ENCODE data around the gene GGA3. TPM values are rescaled to one million over a fixed set of nuclear protein-coding genes. Genes with fewer than 3 reads are reported as not detected.

GGA3 gene
- total and polyA plus RNA-seq, 5 donors from 2014 or later = 8.0 to 92.6 (median 11.3) TPM

DNA sequence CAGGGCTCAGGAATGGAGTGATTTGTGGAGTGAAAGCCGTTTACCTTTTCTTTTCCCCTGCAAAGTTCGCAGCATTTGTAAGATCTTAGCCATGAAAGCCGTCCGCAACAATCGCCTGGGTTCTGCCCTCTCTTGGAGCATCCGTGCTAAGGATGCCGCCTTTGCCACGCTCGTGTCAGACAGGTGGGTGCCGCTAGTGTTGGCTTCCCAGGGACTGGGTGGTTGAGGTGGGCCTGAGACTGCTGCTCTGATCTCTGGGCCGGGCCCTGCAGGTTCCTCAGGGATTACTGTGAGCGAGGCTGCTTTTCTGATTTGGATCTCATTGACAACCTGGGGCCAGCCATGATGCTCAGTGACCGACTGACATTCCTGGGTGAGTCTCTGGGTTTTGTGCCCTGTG is 28.6 kb downstream of the GGA3 start:
- H3K36me3 ChIP-seq (ENCODE audit: control insufficient read depth, insufficient read depth, low read length) = peaks cover 83% of the 10 kb centered on the region
- no peak overlapping the region for H3K27ac Mint-ChIP-seq

DNA sequence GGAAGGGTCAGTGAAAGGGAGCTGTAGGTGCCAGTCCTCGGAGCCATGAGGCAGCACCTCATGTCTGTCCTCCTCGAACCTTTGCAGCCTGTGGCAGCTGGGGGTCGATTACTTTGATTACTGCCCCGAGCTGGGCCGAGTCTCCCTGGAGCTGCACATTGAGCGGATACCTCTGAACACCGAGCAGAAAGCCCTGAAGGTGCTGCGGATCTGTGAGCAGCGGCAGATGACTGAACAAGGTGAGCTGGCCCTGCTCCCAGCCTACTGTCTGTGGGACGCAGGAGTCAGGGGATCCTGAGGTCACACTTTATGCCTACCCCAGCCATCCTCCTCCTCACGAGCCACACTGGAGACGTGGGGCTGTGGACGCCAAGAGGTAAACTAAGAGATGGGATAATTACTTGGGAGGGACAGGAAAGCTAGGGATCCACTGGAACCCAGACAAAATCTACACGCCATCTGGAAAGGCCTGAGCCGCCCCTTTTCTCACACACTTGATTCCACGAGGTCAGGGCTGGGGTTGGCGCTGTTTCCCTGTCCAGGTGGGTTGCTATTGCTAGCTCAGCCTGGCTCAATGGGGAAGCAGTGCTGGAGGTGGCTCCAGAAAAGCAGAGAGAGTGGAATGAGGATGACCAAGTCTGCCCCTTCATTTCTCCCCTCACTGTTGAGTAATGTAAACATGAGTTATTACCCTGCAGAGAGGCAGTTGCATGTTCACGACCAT is 29.5 kb downstream of the GGA3 start:
- H3K27me3 ChIP-seq (ENCODE audit: control insufficient read depth, insufficient read depth, low read length) = no peaks in the 10 kb centered on the region
- H3K27ac Mint-ChIP-seq = no peak overlapping the region
- no peak overlapping the region for H3K4me3 ChIP-seq (ENCODE audit: low read depth, low read length)
- peaks cover 0 to 3% (median 0%) of the 10 kb centered on the region in 4 donors for H3K4me1 Mint-ChIP-seq
- peaks cover 78% of the 10 kb centered on the region for H3K36me3 ChIP-seq (ENCODE audit: control insufficient read depth, insufficient read depth, low read length)
- no peak for ATAC-seq (ENCODE audit: low read depth in 2 of 2)
- DNase-seq = no peak
- H3K36me3 Mint-ChIP-seq = peaks cover 32% of the 10 kb centered on the region
- H3K27ac ChIP-seq (ENCODE audit: insufficient read depth, low read length, poor library complexity, severe bottlenecking) = no peak overlapping the region
- H3K27me3 Mint-ChIP-seq = no peaks in the 10 kb centered on the region
- no peaks in the 10 kb centered on the region for H3K9me3 Mint-ChIP-seq
- H3K4me1 ChIP-seq (ENCODE audit: control insufficient read depth, insufficient read depth, low read length, poor library complexity, severe bottlenecking) = no peaks in the 10 kb centered on the region
- H3K4me3 Mint-ChIP-seq = no peak overlapping the region
- no peaks in the 10 kb centered on the region for H3K9me3 ChIP-seq (ENCODE audit: control insufficient read depth in 2 of 2, low read length in 2 of 2)

More for the DNA sequence above, 28.6 kb downstream of the GGA3 start:
- H3K4me3 ChIP-seq (ENCODE audit: low read depth, low read length) = no peak overlapping the region
- Mint-ChIP-seq H3K4me3 (no peak overlapping the region), H3K9me3 (no peaks in the 10 kb centered on the region), H3K36me3 (peaks cover 36% of the 10 kb centered on the region), H3K4me1 (peaks cover 0 to 3% (median 0%) of the 10 kb centered on the region in 4 donors), H3K27me3 (no peaks in the 10 kb centered on the region)
- ATAC-seq (ENCODE audit: low read depth in 2 of 2) = no peak
- DNase-seq = no peak
- no peaks in the 10 kb centered on the region for H3K27me3 ChIP-seq (ENCODE audit: control insufficient read depth, insufficient read depth, low read length)
- H3K4me1 ChIP-seq (ENCODE audit: control insufficient read depth, insufficient read depth, low read length, poor library complexity, severe bottlenecking) = no peaks in the 10 kb centered on the region
- H3K27ac ChIP-seq (ENCODE audit: insufficient read depth, low read length, poor library complexity, severe bottlenecking) = no peak overlapping the region
- H3K9me3 ChIP-seq (ENCODE audit: control insufficient read depth in 2 of 2, low read length in 2 of 2) = no peaks in the 10 kb centered on the region

DNA sequence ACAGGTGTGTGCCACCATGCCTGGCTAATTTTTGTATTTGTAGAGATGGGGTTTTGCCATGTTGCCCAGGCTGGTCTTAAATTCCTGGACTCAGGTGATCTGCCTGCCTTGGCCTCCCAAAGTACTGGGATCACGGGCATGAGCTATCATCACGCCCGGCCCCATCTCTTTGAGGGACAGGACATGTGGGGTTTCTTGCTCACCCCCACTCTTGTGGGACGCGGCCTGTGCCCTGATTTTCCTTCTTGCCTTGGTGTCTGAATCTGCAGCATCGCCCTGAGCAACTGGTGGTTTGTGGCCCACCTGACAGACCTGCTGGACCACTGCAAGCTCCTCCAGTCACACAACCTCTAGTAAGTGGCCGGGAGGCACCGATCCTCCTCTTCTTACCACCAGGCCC is 30.3 kb downstream of the GGA3 start:
- Histone ChIP-seq H3K4me1 (ENCODE audit: control insufficient read depth, insufficient read depth, low read length, poor library complexity, severe bottlenecking) (no peaks in the 10 kb centered on the region), H3K9me3 (ENCODE audit: control insufficient read depth in 2 of 2, low read length in 2 of 2) (no peaks in the 10 kb centered on the region), H3K27me3 (ENCODE audit: control insufficient read depth, insufficient read depth, low read length) (no peaks in the 10 kb centered on the region), H3K4me3 (ENCODE audit: low read depth, low read length) (no peak overlapping the region), H3K36me3 (ENCODE audit: control insufficient read depth, insufficient read depth, low read length) (peaks cover 79% of the 10 kb centered on the region), H3K27ac (ENCODE audit: insufficient read depth, low read length, poor library complexity, severe bottlenecking) (no peak overlapping the region)
- peaks cover 30% of the 10 kb centered on the region for H3K36me3 Mint-ChIP-seq
- peaks cover 0 to 3% (median 0%) of the 10 kb centered on the region in 4 donors for H3K4me1 Mint-ChIP-seq
- DNase-seq = no peak
- no peak overlapping the region for H3K27ac Mint-ChIP-seq
- H3K27me3 Mint-ChIP-seq = no peaks in the 10 kb centered on the region
- ATAC-seq (ENCODE audit: low read depth in 2 of 2) = no peak
- no peak overlapping the region for H3K4me3 Mint-ChIP-seq
- H3K9me3 Mint-ChIP-seq = no peaks in the 10 kb centered on the region

DNA sequence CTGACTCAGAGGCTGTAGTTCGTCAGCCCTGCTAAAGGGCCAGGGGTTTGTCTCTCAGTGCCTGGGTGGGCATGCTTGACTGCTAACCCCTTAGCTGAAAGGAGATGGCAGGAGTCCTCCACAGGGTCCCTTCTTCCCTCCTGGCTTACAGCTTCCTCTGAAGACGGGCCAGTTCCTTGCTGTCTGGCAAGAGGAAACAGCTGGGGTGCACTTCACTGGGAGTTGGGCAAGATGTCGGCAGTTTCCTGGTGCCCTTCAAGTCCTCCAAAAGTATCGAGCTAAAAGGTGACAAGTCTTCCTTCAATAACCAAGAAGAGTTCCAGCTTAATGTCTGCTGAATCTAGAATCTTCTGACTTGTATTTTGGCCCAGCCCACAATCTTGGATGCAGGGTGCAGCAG is 32.6 kb downstream of the GGA3 start:
- H3K9me3 Mint-ChIP-seq = no peaks in the 10 kb centered on the region
- DNase-seq (no peak), ATAC-seq (ENCODE audit: low read depth in 2 of 2) (no peak)
- H3K4me1 ChIP-seq (ENCODE audit: control insufficient read depth, insufficient read depth, low read length, poor library complexity, severe bottlenecking) = no peaks in the 10 kb centered on the region
- no peaks in the 10 kb centered on the region for H3K9me3 ChIP-seq (ENCODE audit: control insufficient read depth in 2 of 2, low read length in 2 of 2)
- H3K36me3 Mint-ChIP-seq = peaks cover 35% of the 10 kb centered on the region
- H3K4me3 Mint-ChIP-seq = no peak overlapping the region
- H3K4me1 Mint-ChIP-seq = no peaks in the 10 kb centered on the region
- peaks cover 75% of the 10 kb centered on the region for H3K36me3 ChIP-seq (ENCODE audit: control insufficient read depth, insufficient read depth, low read length)
- H3K27me3 Mint-ChIP-seq = no peaks in the 10 kb centered on the region
- H3K27me3 ChIP-seq (ENCODE audit: control insufficient read depth, insufficient read depth, low read length) = no peaks in the 10 kb centered on the region
- H3K27ac Mint-ChIP-seq = no peak overlapping the region
- H3K27ac ChIP-seq (ENCODE audit: insufficient read depth, low read length, poor library complexity, severe bottlenecking) = no peak overlapping the region
- H3K4me3 ChIP-seq (ENCODE audit: low read depth, low read length) = no peak overlapping the region

DNA sequence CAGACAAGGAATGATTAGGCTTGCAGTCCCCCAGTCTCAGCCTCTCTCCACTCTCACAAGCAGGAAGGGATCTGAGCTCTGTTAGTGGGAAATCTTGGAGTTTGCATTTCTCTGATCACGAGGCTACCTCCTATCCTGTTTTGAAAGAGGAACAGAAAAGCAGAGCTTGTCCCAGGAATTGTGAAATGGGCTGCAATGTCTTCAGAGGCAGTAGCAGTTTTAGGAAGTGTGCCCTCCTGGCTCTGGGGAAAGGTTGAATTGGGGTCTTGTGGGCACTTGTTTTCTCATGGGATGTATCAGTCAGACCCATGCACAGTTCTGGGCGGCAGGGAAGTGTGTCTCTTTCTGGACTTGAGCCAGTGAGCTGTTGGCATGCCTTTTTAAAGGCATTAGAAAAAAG is 33.1 kb downstream of the GGA3 start:
- ATAC-seq (ENCODE audit: low read depth in 2 of 2) (no peak), DNase-seq (no peak)
- H3K27ac ChIP-seq (ENCODE audit: insufficient read depth, low read length, poor library complexity, severe bottlenecking) = no peak overlapping the region
- H3K27ac Mint-ChIP-seq = no peak overlapping the region
- H3K4me3 ChIP-seq (ENCODE audit: low read depth, low read length) = no peak overlapping the region
- H3K27me3 Mint-ChIP-seq = no peaks in the 10 kb centered on the region
- peaks cover 35% of the 10 kb centered on the region for H3K36me3 Mint-ChIP-seq
- peaks cover 75% of the 10 kb centered on the region for H3K36me3 ChIP-seq (ENCODE audit: control insufficient read depth, insufficient read depth, low read length)
- H3K4me1 Mint-ChIP-seq = no peaks in the 10 kb centered on the region
- no peaks in the 10 kb centered on the region for H3K27me3 ChIP-seq (ENCODE audit: control insufficient read depth, insufficient read depth, low read length)
- no peaks in the 10 kb centered on the region for H3K9me3 ChIP-seq (ENCODE audit: control insufficient read depth in 2 of 2, low read length in 2 of 2)
- no peaks in the 10 kb centered on the region for H3K4me1 ChIP-seq (ENCODE audit: control insufficient read depth, insufficient read depth, low read length, poor library complexity, severe bottlenecking)
- H3K9me3 Mint-ChIP-seq = no peaks in the 10 kb centered on the region
- H3K4me3 Mint-ChIP-seq = no peak overlapping the region

DNA sequence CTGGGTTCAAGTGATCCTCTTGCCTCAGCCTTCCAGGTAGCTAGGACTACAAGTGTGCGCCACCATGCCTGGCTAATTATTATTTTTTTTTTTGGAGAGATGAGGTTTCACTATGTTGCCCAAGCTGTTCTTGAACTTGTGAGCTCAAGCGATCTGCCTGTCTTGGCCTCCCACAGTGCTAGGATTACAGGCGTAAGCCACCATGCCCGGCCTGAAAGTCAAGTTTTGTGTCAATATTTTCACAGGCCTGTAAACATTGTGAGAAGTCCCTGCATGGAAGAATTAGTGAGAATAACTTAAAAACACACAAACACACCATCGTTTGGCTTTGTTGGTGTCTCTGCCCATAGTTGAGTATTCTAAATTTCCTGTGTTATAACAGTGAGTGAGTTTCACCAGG is 33.7 kb downstream of the GGA3 start:
- H3K36me3 Mint-ChIP-seq = peaks cover 31% of the 10 kb centered on the region
- Histone ChIP-seq H3K4me1 (ENCODE audit: control insufficient read depth, insufficient read depth, low read length, poor library complexity, severe bottlenecking) (no peaks in the 10 kb centered on the region), H3K27ac (ENCODE audit: insufficient read depth, low read length, poor library complexity, severe bottlenecking) (no peak overlapping the region), H3K9me3 (ENCODE audit: control insufficient read depth in 2 of 2, low read length in 2 of 2) (no peaks in the 10 kb centered on the region), H3K4me3 (ENCODE audit: low read depth, low read length) (no peak overlapping the region), H3K36me3 (ENCODE audit: control insufficient read depth, insufficient read depth, low read length) (peaks cover 75% of the 10 kb centered on the region), H3K27me3 (ENCODE audit: control insufficient read depth, insufficient read depth, low read length) (no peaks in the 10 kb centered on the region)
- DNase-seq = no peak
- no peak overlapping the region for H3K27ac Mint-ChIP-seq
- H3K27me3 Mint-ChIP-seq = no peaks in the 10 kb centered on the region
- no peak for ATAC-seq (ENCODE audit: low read depth in 2 of 2)
- H3K9me3 Mint-ChIP-seq = no peaks in the 10 kb centered on the region
- no peak overlapping the region for H3K4me3 Mint-ChIP-seq
- H3K4me1 Mint-ChIP-seq = no peaks in the 10 kb centered on the region

DNA sequence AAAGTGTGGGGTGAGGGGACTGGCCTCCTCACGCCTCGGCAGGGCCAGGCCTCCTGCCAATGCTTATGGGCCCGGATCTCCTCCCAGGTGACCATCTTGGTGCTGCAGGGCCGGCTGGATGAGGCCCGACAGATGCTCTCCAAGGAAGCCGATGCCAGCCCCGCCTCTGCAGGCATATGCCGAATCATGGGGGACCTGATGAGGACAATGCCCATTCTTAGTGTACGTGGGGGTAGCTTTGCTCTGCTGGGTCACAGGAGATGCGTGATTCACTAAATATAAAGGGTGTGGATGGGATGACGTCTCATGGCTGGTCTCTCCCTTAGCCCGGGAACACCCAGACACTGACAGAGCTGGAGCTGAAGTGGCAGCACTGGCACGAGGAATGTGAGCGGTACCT is 36.4 kb downstream of the GGA3 start:
- no peak overlapping the region for H3K4me3 ChIP-seq (ENCODE audit: low read depth, low read length)
- H3K27ac ChIP-seq (ENCODE audit: insufficient read depth, low read length, poor library complexity, severe bottlenecking) = no peak overlapping the region
- Mint-ChIP-seq H3K9me3 (no peaks in the 10 kb centered on the region), H3K27ac (no peak overlapping the region), H3K36me3 (peaks cover 29% of the 10 kb centered on the region), H3K4me1 (peaks cover 0 to 4% (median 2%) of the 10 kb centered on the region in 4 donors), H3K27me3 (no peaks in the 10 kb centered on the region), H3K4me3 (peak overlapping the region in 1 of 4 donors; percentile 32)
- H3K27me3 ChIP-seq (ENCODE audit: control insufficient read depth, insufficient read depth, low read length) = no peaks in the 10 kb centered on the region
- H3K9me3 ChIP-seq (ENCODE audit: control insufficient read depth in 2 of 2, low read length in 2 of 2) = no peaks in the 10 kb centered on the region
- no peaks in the 10 kb centered on the region for H3K4me1 ChIP-seq (ENCODE audit: control insufficient read depth, insufficient read depth, low read length, poor library complexity, severe bottlenecking)
- peaks cover 55% of the 10 kb centered on the region for H3K36me3 ChIP-seq (ENCODE audit: control insufficient read depth, insufficient read depth, low read length)
- DNase-seq (no peak), ATAC-seq (ENCODE audit: low read depth in 2 of 2) (no peak)

DNA sequence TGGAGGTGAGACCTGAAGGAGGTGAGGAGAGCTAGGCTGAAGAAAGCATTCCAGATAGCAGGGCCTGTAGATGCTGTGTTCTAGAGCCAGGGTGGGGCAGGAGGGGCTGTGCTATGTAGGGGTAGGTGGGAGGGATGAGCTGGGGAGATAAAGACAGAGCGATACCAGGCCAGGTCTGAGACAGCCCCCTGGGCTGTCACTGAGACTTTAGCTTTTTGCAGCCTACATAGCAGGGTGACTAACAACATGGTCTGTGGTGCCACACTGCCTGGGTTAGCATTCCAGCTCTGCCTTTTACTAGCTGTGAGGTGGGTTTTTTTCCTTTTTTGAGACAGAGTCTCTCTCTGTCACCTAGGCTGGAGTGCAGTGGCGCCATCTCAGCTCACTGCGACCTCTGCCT is 41.6 kb downstream of the GGA3 start:
- no peak for DNase-seq
- Mint-ChIP-seq H3K36me3 (peaks cover 37% of the 10 kb centered on the region), H3K27ac (peak overlapping the region in 1 of 3 donors; percentile 82), H3K4me1 (peaks cover 5 to 6% (median 6%) of the 10 kb centered on the region in 4 donors), H3K9me3 (no peaks in the 10 kb centered on the region), H3K27me3 (no peaks in the 10 kb centered on the region), H3K4me3 (no peak overlapping the region)
- Histone ChIP-seq H3K4me1 (ENCODE audit: control insufficient read depth, insufficient read depth, low read length, poor library complexity, severe bottlenecking) (no peaks in the 10 kb centered on the region), H3K36me3 (ENCODE audit: control insufficient read depth, insufficient read depth, low read length) (peaks cover 61% of the 10 kb centered on the region), H3K27ac (ENCODE audit: insufficient read depth, low read length, poor library complexity, severe bottlenecking) (no peak overlapping the region), H3K27me3 (ENCODE audit: control insufficient read depth, insufficient read depth, low read length) (no peaks in the 10 kb centered on the region), H3K9me3 (ENCODE audit: control insufficient read depth in 2 of 2, low read length in 2 of 2) (no peaks in the 10 kb centered on the region), H3K4me3 (ENCODE audit: low read depth, low read length) (no peak overlapping the region)
- no peak for ATAC-seq (ENCODE audit: low read depth in 2 of 2)
